Activated CD4-positive, CD25-positive, alpha-beta regulatory T cell treated with anti-CD3 and anti-CD28 coated beads, Interleukin-2, amount 50 U/mL, for 16 hours (primary cell): Measurements from ENCODE around the gene BTK.

ENCODE experiments used
- DNase-seq: peaks from one replicate; pipeline ENCODE4 v3.0.0-alpha.2; 2020; ENCODE audit warnings: low read depth, low spot score

BTK gene

DNA sequence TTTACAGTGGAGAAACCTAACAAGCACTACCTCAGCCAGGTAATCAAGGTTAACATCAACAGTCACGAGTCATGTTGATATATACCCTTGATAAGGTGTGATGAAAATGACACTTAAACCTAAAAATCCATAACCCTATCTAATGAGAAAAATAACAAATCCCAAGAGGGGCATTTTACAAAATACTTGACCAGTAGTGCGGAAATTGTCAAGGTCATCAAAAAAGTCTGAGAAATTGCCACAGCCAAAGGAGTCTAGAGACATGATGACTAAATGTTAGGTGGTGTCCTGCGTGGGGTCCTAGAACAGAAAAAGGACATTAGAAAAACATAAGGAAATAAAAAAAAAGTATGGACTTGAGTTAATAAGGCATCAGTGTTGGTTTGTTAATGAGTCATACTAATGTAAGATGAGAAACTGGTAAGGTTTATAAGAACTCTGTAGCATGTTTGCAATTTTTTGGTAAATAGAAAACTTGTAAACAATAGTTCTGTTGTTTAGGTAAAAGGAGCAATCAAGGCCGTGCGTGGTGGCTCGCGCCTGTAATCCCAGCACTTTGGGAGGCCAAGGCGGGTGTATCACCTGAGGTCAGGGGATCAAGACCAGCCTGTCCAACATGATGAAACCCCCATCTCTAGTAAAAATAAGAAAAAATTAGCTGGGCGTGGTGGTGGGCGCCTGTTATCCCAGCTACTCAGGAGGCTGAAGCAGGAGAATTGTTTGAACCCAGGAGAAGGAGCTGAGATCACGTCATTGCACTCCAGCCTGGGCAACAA, 7.7 kb upstream of the BTK start:
- no peak for DNase-seq

DNA sequence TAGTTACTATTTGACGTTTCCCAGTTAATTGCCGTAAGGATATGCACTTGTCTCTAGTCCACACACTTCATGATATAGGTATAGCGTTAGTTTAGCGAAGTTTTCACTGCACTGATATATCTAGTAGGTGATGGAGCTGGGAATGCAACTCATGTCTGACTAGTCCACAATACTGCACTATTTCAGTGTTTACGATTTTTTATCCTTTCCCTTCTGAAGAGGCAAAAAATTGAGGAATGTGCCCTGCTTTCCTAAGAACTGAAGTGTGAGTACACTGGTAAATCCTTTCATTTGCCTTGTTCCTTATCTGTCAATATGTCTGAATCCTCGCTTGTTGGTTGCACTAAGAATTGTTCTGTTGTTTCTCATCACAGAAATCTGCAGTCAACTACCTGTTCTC, 5.8 kb upstream of the BTK start:
- no peak for DNase-seq

DNA sequence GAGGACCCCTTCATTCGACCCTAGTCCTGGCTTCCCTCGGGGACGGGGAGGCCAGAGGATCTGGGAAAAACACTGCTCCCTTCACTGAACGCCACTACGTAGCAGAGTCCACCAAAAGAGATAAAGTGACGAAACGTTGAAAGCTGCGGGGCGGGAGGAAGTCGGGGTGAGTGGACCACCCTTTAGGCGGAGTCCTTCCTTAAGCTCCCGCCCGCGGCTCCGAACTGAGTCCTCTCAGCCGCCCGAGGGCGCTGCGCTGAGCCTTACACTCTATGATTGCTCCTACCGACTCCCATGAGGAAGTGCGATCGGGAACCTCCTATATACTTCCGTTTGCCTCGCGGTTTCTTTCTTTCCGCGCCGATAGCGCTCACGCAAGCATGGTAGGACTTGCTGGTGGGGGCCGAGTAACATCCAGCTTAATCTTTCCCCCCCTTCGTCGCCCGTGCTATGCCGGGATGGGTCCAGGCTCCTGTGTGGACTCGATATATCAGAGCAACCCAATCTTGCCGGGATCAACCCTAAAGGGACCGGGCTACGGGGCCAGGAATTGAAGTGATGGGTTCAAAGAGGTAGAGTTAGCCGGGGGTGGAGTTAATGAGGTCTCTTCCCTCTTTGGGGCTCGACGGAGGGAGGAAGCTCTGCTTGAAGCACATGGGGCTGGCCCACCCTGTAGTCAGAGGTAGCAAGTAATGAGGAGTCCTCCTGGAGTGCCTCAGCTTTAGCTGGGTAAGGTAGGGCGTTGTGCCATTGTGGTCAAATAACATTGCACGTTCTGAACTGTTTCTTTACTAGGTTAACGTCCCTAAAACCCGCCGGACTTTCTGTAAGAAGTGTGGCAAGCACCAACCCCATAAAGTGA, 4.9 kb upstream of the BTK start, which contains the start of gene RPL36A:
TSS of gene RPL36A (plus strand) at position 348 of the 862 bp plus-strand sequence. CDS start at position 381, 33 bp downstream.
- DNase-seq: peak; percentile 63

DNA sequence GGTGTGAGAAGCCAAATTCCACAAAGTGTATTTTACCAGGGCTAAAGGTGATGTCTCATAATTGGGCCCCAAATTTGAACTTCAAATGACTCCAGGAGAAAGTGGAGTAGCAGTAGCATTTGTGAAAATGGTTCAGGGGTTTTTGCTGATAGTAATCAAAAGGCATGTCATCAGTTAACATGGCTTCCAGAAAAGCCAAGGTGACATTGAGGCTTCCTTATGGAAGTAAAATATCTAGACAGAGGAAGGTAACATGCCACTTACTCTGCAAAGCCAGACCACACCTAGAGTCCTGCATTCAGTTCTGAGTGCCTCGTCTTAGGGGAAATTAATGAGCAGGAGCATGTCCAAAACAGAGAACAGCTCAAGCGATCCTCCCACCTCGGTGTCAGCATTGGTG, 2.6 kb upstream of the BTK start:
- DNase-seq: no peak

DNA sequence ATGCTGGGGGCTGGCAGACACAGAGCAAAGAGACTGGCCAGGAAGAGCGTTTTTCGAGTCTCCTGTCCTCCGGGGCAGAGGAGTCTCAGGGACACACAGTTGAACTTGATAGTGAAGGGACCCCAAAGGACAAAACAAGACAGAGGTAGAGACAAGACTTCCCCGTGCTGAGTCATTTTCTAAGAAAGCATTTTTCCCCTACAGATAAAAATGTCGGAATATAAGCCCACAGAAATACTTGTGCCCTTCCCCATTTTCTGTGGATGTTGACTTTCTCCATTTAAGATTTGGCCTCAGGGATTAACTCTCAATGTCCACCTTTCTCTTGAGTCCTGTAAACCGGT, 523 bp upstream of the BTK start:
- DNase-seq: no peak

DNA sequence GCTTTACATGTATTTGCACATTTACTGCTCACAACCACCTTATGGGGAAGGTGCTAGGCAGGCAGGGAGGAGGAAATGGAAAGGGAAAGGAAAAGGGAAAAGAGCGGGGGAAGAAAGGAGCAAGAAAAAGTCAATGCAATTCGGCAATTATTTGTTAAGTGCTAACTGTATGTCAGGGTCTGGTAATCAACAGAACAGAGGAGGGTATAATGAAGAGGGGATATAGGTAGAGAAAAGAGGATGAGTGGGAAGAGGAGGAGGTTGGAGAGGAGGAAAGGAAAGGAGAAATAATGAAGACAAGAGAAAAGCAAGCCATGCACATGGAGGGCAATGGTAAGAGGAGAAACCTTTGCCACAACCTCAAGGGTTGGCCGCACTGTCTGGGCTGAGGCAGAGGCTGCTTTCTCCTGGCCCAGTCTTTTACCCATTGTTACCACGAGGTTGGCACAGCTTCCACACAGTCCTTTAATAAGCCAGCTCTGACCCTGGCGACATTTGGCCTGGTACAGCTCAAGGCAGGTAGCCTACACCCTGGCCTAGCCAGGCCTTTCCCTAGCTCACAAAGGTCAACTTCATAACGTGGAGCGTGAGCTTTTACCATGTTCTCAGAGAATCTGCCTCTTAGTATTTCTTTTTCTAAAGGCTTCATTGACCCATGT, 836 bp downstream of the BTK start:
- DNase-seq: no peak

DNA sequence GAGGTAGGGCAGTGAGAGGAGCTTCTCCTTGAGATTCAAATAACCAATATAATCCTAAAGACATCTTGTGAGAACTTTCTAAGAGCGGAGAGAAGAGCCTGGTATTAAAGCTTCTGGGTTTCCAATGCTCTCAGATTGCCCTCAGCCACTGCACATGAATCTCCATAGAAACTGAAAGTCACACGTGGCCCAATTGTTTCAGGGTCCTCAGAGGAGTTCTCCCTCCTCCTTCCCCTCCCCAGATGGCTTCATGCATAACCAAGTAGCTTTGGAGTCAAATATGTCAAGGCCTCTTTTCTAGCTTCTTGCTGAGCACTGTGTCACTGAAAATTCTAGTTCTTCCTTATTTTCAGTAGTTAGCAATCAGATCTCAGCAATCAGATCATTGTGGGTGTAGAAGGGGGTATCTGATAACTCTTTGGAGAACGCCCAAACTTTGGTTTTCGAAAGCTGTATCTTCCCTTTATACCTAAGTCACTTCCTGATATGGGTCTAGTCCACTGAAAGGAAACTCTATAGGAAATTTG, 2.2 kb downstream of the BTK start:
- DNase-seq: no peak

DNA sequence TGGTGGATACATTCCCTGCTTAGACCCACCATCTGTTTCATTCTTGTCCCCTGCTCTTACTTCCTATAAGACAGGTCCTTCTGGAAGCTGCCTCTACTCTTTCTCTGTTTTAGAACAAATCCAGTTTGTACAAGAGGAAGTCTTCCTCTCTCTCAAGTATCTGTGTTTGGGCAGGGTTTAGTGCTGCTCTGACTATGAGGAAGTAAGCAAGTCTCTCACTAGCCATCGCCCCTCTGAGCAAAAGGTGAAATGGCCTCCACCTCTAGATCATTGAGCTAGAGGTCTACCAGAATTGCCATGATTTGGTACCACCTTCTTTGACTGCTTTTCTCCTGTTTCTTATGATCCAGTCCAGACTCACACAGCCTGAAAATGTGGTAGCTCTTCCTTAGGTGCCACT, 8.4 kb downstream of the BTK start:
- DNase-seq: no peak

DNA sequence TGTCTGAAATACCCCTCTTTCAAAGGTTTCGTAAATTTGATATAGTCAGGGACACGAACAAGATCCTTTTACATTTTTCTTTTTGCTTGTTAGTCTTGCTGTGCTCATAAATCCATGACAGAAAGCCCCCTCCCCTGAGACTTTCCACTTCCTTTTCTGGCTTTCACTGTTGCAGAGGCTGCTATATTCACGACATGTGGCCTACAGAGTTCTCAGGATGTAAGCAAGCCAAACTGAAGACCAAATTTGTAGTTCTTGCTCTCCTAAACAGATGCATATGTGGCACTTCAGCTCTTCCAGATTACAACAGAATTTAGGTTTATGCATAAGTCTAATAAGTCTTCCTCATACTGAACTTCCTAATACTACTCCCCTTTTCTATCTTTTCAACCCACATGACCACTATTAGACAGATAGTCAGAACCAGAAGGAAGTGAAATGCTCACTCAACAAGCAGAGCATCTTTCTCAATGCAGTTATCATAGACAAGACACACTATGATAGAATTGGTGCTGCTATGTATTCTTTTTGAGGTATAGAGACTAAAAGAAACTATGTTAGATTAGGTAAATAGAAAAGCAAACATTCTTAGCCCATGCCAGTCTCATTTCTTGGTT, 15.0 kb downstream of the BTK start:
- DNase-seq: no peak

DNA sequence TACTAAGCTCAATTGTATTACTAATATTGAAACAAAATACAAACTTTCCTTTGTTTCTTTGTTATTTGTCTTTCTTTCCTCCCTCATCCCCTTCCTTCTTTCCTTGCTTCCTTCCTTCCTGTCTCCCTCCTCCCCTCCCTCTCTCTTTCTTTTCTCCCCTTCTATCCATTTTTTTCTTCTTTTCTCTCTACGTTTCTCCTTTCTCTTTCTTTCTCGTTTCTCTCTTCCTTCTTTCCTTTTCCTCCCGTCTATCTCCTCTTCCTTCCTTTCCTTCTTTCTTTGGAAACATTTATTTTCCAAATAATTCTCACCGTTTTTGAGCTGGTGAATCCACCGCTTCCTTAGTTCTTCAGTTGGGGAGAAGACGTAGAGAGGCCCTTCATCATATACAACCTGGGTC, 16.3 kb downstream of the BTK start:
- DNase-seq: no peak

DNA sequence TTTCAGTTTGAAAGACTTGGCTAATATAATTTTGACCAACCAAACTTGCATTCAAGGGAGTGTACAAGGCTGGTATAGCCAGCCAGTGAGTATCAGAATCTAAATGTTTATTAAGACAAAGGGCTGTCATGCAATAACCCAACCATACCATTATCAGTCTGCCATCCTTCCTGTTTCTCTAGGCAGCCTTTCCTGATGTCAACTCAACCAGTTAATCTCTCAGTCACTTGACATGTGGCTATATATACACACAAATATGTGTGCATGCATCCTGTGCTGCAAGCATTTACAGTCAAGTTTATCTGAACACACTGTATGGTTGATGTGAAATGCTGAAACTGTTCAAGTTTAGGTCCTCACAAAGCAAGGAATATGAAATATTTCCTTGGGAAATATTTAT, 17.2 kb downstream of the BTK start:
- DNase-seq: no peak

DNA sequence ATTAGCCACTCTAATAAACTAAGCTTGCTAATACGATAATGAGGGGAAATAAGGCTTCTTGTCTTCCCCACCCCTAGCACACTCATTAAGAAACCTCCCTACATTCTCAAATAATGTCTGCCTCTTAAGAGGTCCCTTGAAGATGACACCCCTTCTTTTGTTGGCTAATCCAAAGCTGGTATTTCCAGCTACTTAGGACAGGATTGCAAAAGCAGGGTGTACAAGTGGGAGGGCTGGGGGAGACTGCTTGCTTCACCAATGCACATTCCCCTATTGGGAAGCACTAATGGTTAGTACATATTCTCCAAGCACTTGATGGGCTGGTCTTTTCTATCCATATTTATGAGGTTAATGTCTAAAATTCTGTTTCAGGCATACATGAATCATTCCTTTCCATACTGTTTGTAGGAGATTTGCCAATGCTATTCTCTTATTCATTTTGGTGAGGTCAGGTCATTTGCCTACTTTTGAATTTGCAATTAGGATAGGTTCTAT, 20.6 kb downstream of the BTK start:
- DNase-seq: no peak

DNA sequence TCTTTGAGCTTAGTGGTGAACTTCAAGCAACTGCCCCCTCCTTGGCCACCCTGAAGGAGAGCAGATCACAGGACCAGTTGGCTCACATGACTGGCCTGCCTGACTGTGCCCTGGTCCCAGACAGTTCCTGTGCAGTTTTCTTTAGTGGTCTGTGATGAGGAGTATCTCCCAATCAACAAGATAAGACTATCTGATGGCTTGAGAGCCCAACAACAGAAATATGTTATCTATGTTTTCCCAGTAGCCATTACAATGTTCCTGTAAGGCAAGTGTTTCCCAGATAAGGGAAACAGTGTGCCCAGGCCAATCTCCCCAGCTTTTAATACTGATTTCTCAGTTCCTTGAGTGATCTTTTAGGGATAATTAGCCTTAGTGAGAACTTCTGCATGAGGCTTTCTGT, 23.2 kb downstream of the BTK start:
- no peak for DNase-seq

DNA sequence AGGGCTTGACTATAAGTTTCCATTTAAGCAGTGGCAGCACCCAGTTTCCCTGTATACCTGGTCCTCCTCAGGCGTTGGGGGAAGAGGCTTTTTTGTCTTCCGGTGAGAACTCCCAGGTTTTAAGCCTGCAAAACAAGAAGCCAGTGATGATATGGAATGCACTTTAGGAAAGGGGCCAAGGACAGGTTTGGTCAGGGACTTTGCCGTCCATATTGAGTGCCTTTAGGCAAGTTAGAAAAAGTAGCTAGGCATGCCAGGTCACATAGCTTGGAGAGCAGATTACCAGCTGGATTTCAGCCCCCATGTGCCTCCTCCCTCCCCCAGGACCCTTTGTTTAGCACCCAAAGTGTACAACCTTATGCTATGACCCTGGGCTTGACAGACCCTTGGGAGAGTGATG, 23.9 kb downstream of the BTK start:
- DNase-seq: no peak

DNA sequence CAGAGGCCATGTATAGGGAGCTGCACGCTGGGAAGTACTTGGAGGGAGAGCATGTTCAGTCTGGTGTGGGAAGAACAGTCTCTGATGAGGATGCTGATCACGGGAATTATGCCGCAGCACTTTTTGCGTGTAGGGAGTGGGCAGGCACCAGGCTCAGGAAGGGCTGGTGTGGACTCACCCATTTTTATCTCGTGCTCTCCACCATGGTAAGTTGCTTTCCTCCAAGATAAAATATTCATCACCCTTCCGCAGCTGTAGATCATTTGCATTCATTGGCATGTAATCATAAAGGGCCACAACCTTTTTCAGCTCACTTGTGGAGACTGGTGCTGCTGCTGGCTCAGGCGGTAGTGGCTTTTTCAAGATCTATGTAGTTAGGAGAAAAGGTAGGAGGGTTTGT, 25.6 kb downstream of the BTK start:
- no peak for DNase-seq

DNA sequence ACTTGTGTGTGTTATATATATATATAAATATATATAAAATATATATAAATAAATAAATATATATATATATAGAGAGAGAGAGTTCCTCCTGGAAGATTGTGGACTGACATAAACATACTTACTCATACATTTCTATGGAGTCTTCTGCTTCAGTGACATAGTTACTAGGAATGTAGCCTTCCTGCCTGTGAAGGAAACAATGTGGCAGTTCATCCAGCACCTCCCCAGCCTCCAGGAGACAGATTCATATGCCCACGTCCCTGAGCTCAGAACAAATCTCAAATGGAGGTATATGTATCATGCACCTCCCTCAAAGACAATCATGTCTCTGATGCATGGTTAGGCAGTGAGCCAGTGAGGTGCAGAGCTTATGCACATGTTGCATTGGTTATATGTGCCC, 26.0 kb downstream of the BTK start:
- DNase-seq: no peak

DNA sequence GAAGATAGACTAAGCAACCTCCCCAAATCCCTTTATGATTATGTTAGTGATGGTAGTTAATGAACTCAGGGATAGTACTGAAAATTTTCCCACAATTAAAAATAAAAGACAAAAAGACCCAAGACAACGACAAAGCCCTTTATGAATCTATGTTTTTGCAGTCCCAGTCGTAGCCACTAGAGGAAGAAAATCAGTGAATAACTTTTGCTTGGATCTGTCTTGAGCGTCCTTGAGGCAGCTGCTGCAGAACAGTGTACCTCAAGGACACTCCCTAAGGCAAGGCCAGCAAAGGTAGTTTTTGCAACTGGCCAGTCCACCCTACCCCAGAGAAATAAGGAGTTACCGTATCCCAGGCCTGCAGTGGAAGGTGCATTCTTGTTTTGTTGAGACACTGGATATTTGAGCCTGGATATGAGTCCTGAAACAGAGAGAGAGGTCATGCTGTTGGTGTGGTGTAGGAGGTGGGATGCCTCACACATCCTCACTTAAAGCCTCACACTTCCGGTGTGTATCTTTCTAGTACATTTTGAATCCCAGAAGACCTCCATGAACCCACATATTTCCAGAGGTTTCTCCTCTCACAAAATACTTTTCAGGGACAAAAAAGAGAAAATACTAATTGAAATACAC, 28.7 kb downstream of the BTK start:
- no peak for DNase-seq

DNA sequence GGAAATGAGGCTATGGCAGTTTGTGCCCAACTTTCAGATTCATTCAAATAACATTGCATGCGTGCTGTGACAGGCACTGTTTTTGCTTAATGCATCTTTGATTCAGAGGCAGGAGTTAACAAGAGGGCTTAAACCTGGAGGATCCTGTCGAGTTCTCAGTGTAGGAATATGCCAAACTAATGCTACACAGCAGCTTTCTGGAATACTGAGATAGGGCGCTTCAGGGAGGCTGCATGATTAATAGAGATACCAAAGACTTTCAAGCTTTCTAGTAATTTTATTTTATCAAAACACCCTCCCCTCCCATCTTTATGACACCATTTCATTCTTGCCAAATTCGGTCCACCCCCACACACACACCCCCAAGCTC, 36.8 kb downstream of the BTK start:
- no peak for DNase-seq

DNA sequence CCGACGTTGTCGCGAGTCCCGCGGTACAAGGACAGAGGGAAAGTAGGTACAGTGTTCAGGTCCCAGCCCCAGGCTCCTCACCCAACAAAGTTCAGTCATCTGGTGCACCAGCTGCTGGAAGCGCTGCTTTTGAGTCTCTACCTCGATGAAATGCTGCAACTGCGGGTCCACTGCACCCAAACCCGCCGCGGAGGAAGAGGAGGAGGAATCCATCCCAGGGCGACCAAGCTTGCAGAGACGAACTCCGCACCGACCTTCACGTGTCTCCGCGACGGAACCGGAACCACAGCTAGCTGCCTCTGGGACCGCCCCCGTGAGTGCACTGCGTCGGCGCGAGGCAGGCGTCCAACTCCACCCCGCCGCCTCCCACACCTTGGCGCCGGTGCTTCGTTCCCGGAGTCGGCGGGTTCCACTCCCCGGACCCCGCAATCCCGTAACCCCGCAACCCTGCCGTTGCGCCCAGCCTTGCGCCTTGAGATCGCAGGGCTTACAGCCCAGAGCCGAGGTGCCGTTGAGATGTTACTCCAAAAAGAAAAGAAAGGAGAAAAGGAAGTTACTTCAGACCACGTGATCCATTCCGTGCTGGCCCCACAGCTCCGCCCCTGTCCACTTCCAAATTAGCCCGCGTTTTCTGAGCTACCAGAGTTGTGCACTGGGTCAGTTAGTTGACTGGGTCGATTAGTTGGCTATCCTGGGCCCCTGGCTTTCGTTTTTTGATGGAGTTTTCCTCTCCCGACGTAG, 37.4 kb downstream of the BTK start, which contains the start of gene TIMM8A:
TSS of gene TIMM8A (minus strand) at position 291 of the 741 bp plus-strand sequence. CDS start at position 213, 78 bp downstream.
- DNase-seq: peak; percentile 50

DNA sequence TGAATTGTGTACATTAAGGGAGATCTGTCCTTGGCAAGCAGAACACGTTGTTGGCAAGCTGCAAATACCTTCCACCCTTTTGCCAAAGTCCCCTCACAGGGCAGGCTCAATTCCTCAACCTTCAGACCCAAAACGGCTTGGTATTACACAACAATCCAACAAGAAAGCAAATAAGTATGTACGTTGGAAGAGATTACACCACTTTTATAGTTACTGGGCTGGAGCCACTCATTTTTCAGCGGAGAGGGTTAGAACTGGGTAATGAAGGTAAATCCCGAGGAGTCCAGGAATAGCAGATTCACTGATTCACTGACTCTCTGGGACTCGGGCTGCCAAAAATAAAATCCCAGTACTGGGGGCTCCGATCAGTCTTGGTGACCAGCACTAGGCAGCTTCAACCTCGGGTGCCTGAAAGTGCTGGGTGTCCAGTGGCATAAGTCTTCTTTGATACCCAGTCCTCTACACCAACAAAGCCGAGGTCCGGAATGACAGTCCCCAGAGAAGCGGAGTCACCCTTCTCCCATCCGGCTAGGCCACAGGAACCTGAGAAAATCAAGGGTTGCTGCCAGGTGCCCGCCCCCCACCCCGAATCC, 38.0 kb downstream of the BTK start:
- DNase-seq: no peak
